Thyroid gland (tissue), 4 donors: ENCODE data around the gene ZNF555.

Experiments used
- CTCF ChIP-seq, 6 experiments: fragments of 200-600 bp in 3 of 6; fragments of 450-650 bp in 3 of 6; sonication (generic) in 3 of 6; IDR thresholded peaks; one replicate each; pipeline ENCODE4 v1.5.1; 2016 to 2019; ENCODE audit warnings: antibody characterized with exemption in 6 of 6, mild to moderate bottlenecking in 2 of 6, inconsistent platforms in 1 of 6, moderate library complexity in 1 of 6
- POLR2A ChIP-seq, 2 donors: fragments of 450-650 bp; IDR thresholded peaks; one replicate each; pipeline ENCODE4 v1.6.1; 2017; ENCODE audit warnings: antibody characterized with exemption in 2 of 2, mild to moderate bottlenecking in 2 of 2, moderate library complexity in 1 of 2

- TF ChIP-seq CTCF (IDR thresholded peaks at IDR 0.05), result no peak
- TF ChIP-seq POLR2A (IDR thresholded peaks at IDR 0.05), result no peak
These were observed 13.3 kb upstream of the ZNF555 start for GRCh38 chr19:2827840-2828489.
